Kidney (tissue), 14 donors: ENCODE measurements around the gene TECR. TPM values are rescaled to one million over a fixed set of nuclear protein-coding genes. Genes with fewer than 3 reads are reported as not detected.
A peak's percentile ranks its signal among the peaks of the same experiment; 100 is the strongest.

Experiments
- DNase-seq, 5 donors: peaks; one replicate each; pipeline ENCODE4 v3.0.0-alpha.2; 2013 to 2020
- FAIRE-seq: peaks from 2 replicates; lab custom pipeline; 2012; peaks lifted over from hg19 to GRCh38; lab: Jason Lieb, UNC
- H3K27ac ChIP-seq, 2 donors: one replicate each; pipeline ENCODE4 v1.7.0; 2013; ENCODE audit warnings: low read depth in 2 of 2, low read length in 2 of 2, inconsistent platforms in 1 of 2
- H3K27me3 ChIP-seq: one replicate; pipeline ENCODE4 v1.7.1; 2013; ENCODE audit warnings: low read length, inconsistent platforms; ENCODE audit not compliant: control insufficient read depth, insufficient read depth
- H3K36me3 ChIP-seq, 3 donors: one replicate each; pipeline versions ENCODE4 v1.7.0 to v1.7.1; 2013; ENCODE audit warnings: low read length in 3 of 3, control low read depth in 1 of 3, inconsistent platforms in 1 of 3; ENCODE audit not compliant: insufficient read depth in 3 of 3, control insufficient read depth in 2 of 3
- H3K4me1 ChIP-seq, 3 donors: one replicate each; pipeline versions ENCODE4 v1.7.0 to v1.7.1; 2013; ENCODE audit warnings: low read length in 3 of 3, inconsistent platforms in 1 of 3, low read depth in 1 of 3; ENCODE audit not compliant: control insufficient read depth in 2 of 3, insufficient read depth in 2 of 3
- H3K4me3 ChIP-seq, 3 donors: one replicate each; pipeline versions ENCODE4 v1.7.0 to v1.8.1; 2013; ENCODE audit warnings: low read length in 3 of 3, control low read depth in 1 of 3, inconsistent platforms in 1 of 3
- H3K9ac ChIP-seq, 3 donors: one replicate each; pipeline versions ENCODE4 v1.7.0 to v1.7.1; 2013; ENCODE audit warnings: low read length in 3 of 3, control low read depth in 1 of 3, inconsistent platforms in 1 of 3
- H3K9me3 ChIP-seq, 3 donors: one replicate each; pipeline versions ENCODE4 v1.7.0 to v1.7.1; 2013; ENCODE audit warnings: low read length in 3 of 3, control low read depth in 1 of 3, inconsistent platforms in 1 of 3; ENCODE audit not compliant: control insufficient read depth in 2 of 3, insufficient read depth in 1 of 3
- intact Hi-C: fragments of 100-400 bp; cut with DNase I; formaldehyde crosslinking; loops from one replicate; pipeline ENCODE4 v1.11.1; 2022
- polyA plus RNA-seq: library from polyadenylated mRNA; stranded (reverse); fragments of 350-450 nt; fragmentation: Illumina TruSeq; extraction: RNeasy Lipid Tissue Mini Kit (QIAGEN cat#74804); gene quantifications from one replicate; pipeline ENCODE4 v1.2.3, GENCODE V29; 2014; ENCODE audit warnings: low read depth, low replicate concordance; ENCODE audit not compliant: insufficient read depth
- total RNA-seq: library from RNA; stranded (reverse); fragmentation: NEBNext Ultra II Directional; extraction: Animal tissue kit (Norgen Biotek cat#: 25700); gene quantifications from one replicate; pipeline ENCODE4 v1.2.1, GENCODE V29; 2021
- TF ChIP-seq, protein P1 (sequence below): IDR thresholded peaks from 3 replicates; pipeline ENCODE4 v1.5.1; 2012; ENCODE audit warnings: mild to moderate bottlenecking, moderate library complexity, borderline replicate concordance; ENCODE audit not compliant: insufficient read depth; ENCODE audit errors: extremely low read depth
- donor health status: control.
- donor health status: control.
- donor health status: control.
- donor health status: control.
- donor health status: control.
- donor health status: DM: yes; HTN: yes; CAD: no.
- donor health status: Normal renal cell carcinoma (clear cell type).

TECR gene
- total and polyA plus RNA-seq, 2 donors from 2014 or later = 132 to 280 TPM

- peak overlapping the region; percentile 6 to 100 for H3K27ac ChIP-seq
- H3K36me3 ChIP-seq = peaks cover 6 to 24% (median 22%) of the 10 kb centered on the region in 3 donors
- H3K27me3 ChIP-seq = no peaks in the 10 kb centered on the region
- H3K4me3 ChIP-seq = peak overlapping the region in 2 of 3 donors; percentile 77 to 95
- DNase-seq = no peak
- no peaks in the 10 kb centered on the region for H3K9me3 ChIP-seq
- H3K9ac ChIP-seq = peak overlapping the region in 2 of 3 donors; percentile 85 to 100
- FAIRE-seq = no peak
- peaks cover 0 to 27% (median 22%) of the 10 kb centered on the region in 3 donors for H3K4me1 ChIP-seq
- TF ChIP-seq, protein P1, sequence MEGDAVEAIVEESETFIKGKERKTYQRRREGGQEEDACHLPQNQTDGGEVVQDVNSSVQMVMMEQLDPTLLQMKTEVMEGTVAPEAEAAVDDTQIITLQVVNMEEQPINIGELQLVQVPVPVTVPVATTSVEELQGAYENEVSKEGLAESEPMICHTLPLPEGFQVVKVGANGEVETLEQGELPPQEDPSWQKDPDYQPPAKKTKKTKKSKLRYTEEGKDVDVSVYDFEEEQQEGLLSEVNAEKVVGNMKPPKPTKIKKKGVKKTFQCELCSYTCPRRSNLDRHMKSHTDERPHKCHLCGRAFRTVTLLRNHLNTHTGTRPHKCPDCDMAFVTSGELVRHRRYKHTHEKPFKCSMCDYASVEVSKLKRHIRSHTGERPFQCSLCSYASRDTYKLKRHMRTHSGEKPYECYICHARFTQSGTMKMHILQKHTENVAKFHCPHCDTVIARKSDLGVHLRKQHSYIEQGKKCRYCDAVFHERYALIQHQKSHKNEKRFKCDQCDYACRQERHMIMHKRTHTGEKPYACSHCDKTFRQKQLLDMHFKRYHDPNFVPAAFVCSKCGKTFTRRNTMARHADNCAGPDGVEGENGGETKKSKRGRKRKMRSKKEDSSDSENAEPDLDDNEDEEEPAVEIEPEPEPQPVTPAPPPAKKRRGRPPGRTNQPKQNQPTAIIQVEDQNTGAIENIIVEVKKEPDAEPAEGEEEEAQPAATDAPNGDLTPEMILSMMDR = no peak
- intact Hi-C loops = no loop called here
Observed at GRCh38 chr19:14515501-14516047, 13.8 kb upstream of the TECR start.

DNA sequence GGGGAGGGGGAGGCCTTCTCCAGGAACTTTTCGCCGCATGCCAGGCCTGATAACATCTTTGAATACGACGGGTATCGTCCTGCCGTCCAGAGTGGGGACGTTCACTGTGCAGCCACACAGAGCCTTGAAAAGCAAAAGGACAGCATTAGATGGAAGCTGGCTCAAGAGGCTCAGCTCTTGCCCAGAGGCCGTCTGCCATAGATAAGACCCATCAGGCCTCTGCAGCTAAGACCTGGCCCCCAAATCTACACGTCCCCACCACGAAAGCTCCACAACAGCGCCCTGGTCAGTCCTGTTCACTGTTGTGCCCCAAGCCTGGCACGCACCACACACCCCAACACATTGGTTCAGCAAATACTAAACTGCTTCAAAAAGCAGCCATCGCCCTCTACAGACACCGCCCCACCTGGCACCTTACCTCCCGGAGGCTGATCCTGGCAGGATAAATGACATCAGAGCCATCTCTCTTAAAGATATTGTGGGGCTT lies 13.3 kb upstream of the TECR start:
- TF ChIP-seq, protein P1 = no peak
- no peaks in the 10 kb centered on the region for H3K9me3 ChIP-seq
- DNase-seq (no peak), FAIRE-seq (no peak)
- no peaks in the 10 kb centered on the region for H3K27me3 ChIP-seq
- H3K9ac ChIP-seq = peak overlapping the region in 2 of 3 donors; percentile 85 to 100
- peak overlapping the region in 1 of 2 donors; percentile 100 for H3K27ac ChIP-seq
- H3K36me3 ChIP-seq = peaks cover 6 to 24% (median 22%) of the 10 kb centered on the region in 3 donors
- peaks cover 0 to 27% (median 22%) of the 10 kb centered on the region in 3 donors for H3K4me1 ChIP-seq
- intact Hi-C loops = no loop called here
- H3K4me3 ChIP-seq = peak overlapping the region; percentile 26 to 95 (median 77)

DNA sequence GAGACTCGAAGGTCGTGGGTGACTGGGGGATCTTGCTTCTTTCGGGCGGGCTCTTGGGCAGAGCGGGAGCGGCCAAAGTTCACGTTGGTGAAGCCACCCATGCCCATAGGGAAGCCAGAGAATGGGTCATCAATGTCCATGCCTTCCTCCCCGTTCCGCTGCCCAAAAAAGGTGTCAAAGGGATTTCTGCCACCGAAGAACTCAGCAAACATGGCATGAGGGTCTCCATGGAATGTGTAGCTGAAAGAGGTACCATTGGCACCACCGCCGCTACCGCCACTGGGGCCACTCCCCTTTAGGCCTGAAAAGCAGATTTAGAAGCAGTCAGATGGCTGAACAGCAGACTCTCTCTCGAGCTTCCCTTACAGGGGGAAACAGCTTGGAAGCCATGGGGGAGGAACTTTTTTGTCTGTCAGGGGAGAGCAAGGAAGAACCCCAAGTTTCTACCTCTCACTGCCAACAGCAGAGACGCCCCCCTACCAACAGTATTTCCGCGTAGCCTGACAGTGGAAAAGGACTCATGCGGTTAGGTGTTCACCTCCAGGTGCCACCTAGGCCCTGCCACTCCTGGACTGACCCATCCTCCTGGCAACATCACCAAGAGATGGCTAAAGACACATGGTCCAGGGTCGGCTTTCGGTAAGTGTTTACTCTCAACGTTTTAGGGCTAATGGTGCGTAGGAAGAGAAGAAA lies 12.5 kb upstream of the TECR start:
- Histone ChIP-seq H3K4me1 (peaks cover 0 to 27% (median 22%) of the 10 kb centered on the region in 3 donors), H3K9me3 (no peaks in the 10 kb centered on the region), H3K9ac (peak overlapping the region; percentile 73 to 100 (median 96)), H3K27me3 (no peaks in the 10 kb centered on the region), H3K4me3 (peak overlapping the region; percentile 77 to 95 (median 86)), H3K36me3 (peaks cover 6 to 24% (median 22%) of the 10 kb centered on the region in 3 donors), H3K27ac (peak overlapping the region; percentile 100)
- intact Hi-C loops = no loop called here
- DNase-seq (no peak), FAIRE-seq (no peak)
- TF ChIP-seq, protein P1 = no peak
